Activated naive CD4-positive, alpha-beta T cell treated with anti-CD3 and anti-CD28 coated beads, Interleukin-2, amount 50 U/mL, for 16 hours (primary cell): ENCODE results near the gene UACA.

Experiments used
- DNase-seq: peaks from one replicate; pipeline ENCODE4 v3.0.0-alpha.2; 2020

UACA gene

GRCh38 chr15:70786996-70787395 lies 23.6 kb upstream of the UACA start:
- DNase-seq: no peak

- no peak for DNase-seq
Measured at GRCh38 chr15:70783610-70784022, 20.3 kb upstream of the UACA start.

GRCh38 chr15:70783041-70783440 lies 19.7 kb upstream of the UACA start:
- no peak for DNase-seq

- no peak for DNase-seq
Measured at GRCh38 chr15:70781236-70781635, 17.9 kb upstream of the UACA start.

GRCh38 chr15:70778258-70779076 lies 15.1 kb upstream of the UACA start:
- no peak for DNase-seq

- DNase-seq: no peak
Measured at GRCh38 chr15:70777170-70777926, 14.0 kb upstream of the UACA start.

- DNase-seq: no peak
Measured at GRCh38 chr15:70775160-70775559, 11.8 kb upstream of the UACA start.

- DNase-seq: no peak
Measured at GRCh38 chr15:70772402-70772801, 9.0 kb upstream of the UACA start.

GRCh38 chr15:70770863-70771262 lies 7.5 kb upstream of the UACA start:
- DNase-seq: no peak

GRCh38 chr15:70768257-70768883 lies 5.0 kb upstream of the UACA start:
- no peak for DNase-seq

GRCh38 chr15:70767667-70768066 lies 4.3 kb upstream of the UACA start:
- no peak for DNase-seq

GRCh38 chr15:70766597-70766996 lies 3.2 kb upstream of the UACA start:
- DNase-seq: no peak

GRCh38 chr15:70765504-70766281 lies 2.3 kb upstream of the UACA start:
- DNase-seq: no peak

- no peak for DNase-seq
Measured at GRCh38 chr15:70763950-70764730, 782 bp upstream of the UACA start.

GRCh38 chr15:70762469-70763119 lies 764 bp downstream of the UACA start:
- peak; percentile 12 for DNase-seq

GRCh38 chr15:70761931-70762468 lies 1.4 kb downstream of the UACA start:
- DNase-seq: no peak

- no peak for DNase-seq
Measured at GRCh38 chr15:70761046-70761445, 2.3 kb downstream of the UACA start.

- DNase-seq: no peak
Measured at GRCh38 chr15:70758790-70759462, 4.4 kb downstream of the UACA start.

GRCh38 chr15:70757627-70758026 lies 5.7 kb downstream of the UACA start:
- no peak for DNase-seq

- DNase-seq: no peak
Measured at GRCh38 chr15:70754862-70755261, 8.5 kb downstream of the UACA start.
